ENCODE results near the gene ACTR2. TPM values are rescaled to one million over a fixed set of nuclear protein-coding genes. Genes with fewer than 3 reads are reported as not detected.
A peak's percentile ranks its signal among the peaks of the same experiment; 100 is the strongest.

The ACTR2 gene
- total and polyA plus RNA-seq, 9 of the 15 experiments (the other 6 are each of a cell fraction or from before 2014, with no cell fraction given) = 47.3 to 239 (median 108) TPM

- Histone ChIP-seq H3K4me1 (replicated peaks in 1 of 2; ENCODE audit: control insufficient read depth in 2 of 2, insufficient read depth in 2 of 2, low read length in 2 of 2) (peaks cover 9 to 12% of the 10 kb centered on the region in 2 experiments; a peak in 4 of 5 replicates), H2AFZ (ENCODE audit: low read depth, low read length) (no peak overlapping the region), H3K27ac (ENCODE audit: extremely low read depth, low read depth, low read length) (no peak overlapping the region), H3K79me2 (ENCODE audit: control insufficient read depth, insufficient read depth, low read length) (no peaks in the 10 kb centered on the region), H3K36me3 (ENCODE audit: control insufficient read depth, insufficient read depth, low read length) (no peaks in the 10 kb centered on the region), H3K4me2 (ENCODE audit: insufficient read depth, low read length) (no peak overlapping the region), H3K4me3 (no peak overlapping the region), H3K27me3 (ENCODE audit: control insufficient read depth in 2 of 2, insufficient read depth in 2 of 2, low read length in 2 of 2) (no peaks in the 10 kb centered on the region), H3K9me1 (ENCODE audit: control insufficient read depth, insufficient read depth, low read length) (no peaks in the 10 kb centered on the region), H3K9me3 (replicated peaks; ENCODE audit: control insufficient read depth, insufficient read depth, low read depth, low read length) (no peaks in the 10 kb centered on the region), H4K20me1 (replicated peaks; ENCODE audit: control insufficient read depth, insufficient read depth, low read length) (no peaks in the 10 kb centered on the region), H3K9ac (ENCODE audit: insufficient read depth in 1 of 2, low read depth in 2 of 2, low read length in 2 of 2) (no peak overlapping the region)
- no peak; the same call in 2 of the 3 replicates for ATAC-seq
- intact Hi-C loops (cut with micrococcal nuclease) (no loop called here), in situ Hi-C loops (cut with MboI) (no loop called here)
- ChIA-PET CTCF (ENCODE audit: low intra/inter-chr PET ratio) (no interaction called here), POLR2A (interaction anchor here (0.6 to 1.0 kb wide), 3 partner anchors 12 to 49 kb away, joined by 3 read pairs; no protein-coding TSS in a partner anchor)
- 0 out of 2 replicates have a peak, but pooled peaks have one; percentile 2 for TF ChIP-seq CREM (IDR thresholded peaks at IDR 0.05; ENCODE audit: low read depth)
- TF ChIP-seq ZNF175 (CRISPR knock-in tag; IDR thresholded peaks at IDR 0.05; ENCODE audit: low read depth) = no peak
- no peak for DNase-seq (ENCODE audit: extremely low read depth in 1 of 4, low spot score in 3 of 4)
- FAIRE-seq = no peak
- BruUV-seq (replicated peaks) = TSS peak; percentile 30
- WGBS (ENCODE audit: insufficient coverage, low coverage, missing lambda C conversion rate) = 69% methylated on average over 18 of the region's 20 CpGs
Measured at GRCh38 chr2:65300761-65301711, 73.4 kb downstream of the ACTR2 start.

- H3K79me2 ChIP-seq (ENCODE audit: control insufficient read depth, insufficient read depth, low read length) = no peaks in the 10 kb centered on the region
- no peaks in the 10 kb centered on the region for H4K20me1 ChIP-seq (replicated peaks; ENCODE audit: control insufficient read depth, insufficient read depth, low read length)
- intact Hi-C loops (cut with micrococcal nuclease) = no loop called here
- WGBS (ENCODE audit: insufficient coverage, low coverage, missing lambda C conversion rate) = 70% methylated on average over 2 of the region's 2 CpGs
- H3K27me3 ChIP-seq (ENCODE audit: control insufficient read depth in 2 of 2, insufficient read depth in 2 of 2, low read length in 2 of 2) = no peaks in the 10 kb centered on the region
- no TSS peak for BruUV-seq (replicated peaks)
- H3K27ac ChIP-seq (ENCODE audit: extremely low read depth, low read depth, low read length) = no peak overlapping the region
- FAIRE-seq (no peak), ATAC-seq (no peak), DNase-seq (ENCODE audit: extremely low read depth in 1 of 4, low spot score in 3 of 4) (no peak)
- no peak overlapping the region for H2AFZ ChIP-seq (ENCODE audit: low read depth, low read length)
- H3K4me3 ChIP-seq = no peak overlapping the region
- H3K9ac ChIP-seq (ENCODE audit: insufficient read depth in 1 of 2, low read depth in 2 of 2, low read length in 2 of 2) = no peak overlapping the region
- in situ Hi-C loops (cut with MboI) = no loop called here
- no peaks in the 10 kb centered on the region for H3K9me3 ChIP-seq (replicated peaks; ENCODE audit: control insufficient read depth, insufficient read depth, low read depth, low read length)
- TF ChIP-seq ZNF699 (CRISPR knock-in tag; IDR thresholded peaks at IDR 0.05; ENCODE audit: insufficient replicate concordance) (no peak), THRA (IDR thresholded peaks at IDR 0.05) (no peak), TSHZ1 (CRISPR knock-in tag; IDR thresholded peaks at IDR 0.05) (no peak), ZKSCAN8 (CRISPR knock-in tag; IDR thresholded peaks at IDR 0.05) (no peak), U2AF1 (optimal IDR thresholded peaks at IDR 0.05; ENCODE audit: low read depth, low read length) (no peak), TAF15 (IDR thresholded peaks at IDR 0.05; ENCODE audit: low read depth, low read length) (no peak), DACH1 (IDR thresholded peaks at IDR 0.05; ENCODE audit: partially characterized antibody) (no peak)
- POLR2A ChIA-PET = no interaction called here
- peaks cover 17% of the 10 kb centered on the region; the same call in 2 of the 3 replicates for H3K36me3 ChIP-seq (ENCODE audit: control insufficient read depth, insufficient read depth, low read length)
- no peak overlapping the region for H3K4me2 ChIP-seq (ENCODE audit: insufficient read depth, low read length)
- no peaks in the 10 kb centered on the region for H3K4me1 ChIP-seq (replicated peaks in 1 of 2; ENCODE audit: control insufficient read depth in 2 of 2, insufficient read depth in 2 of 2, low read length in 2 of 2)
- H3K9me1 ChIP-seq (ENCODE audit: control insufficient read depth, insufficient read depth, low read length) = no peaks in the 10 kb centered on the region
- CTCF ChIA-PET (ENCODE audit: low intra/inter-chr PET ratio) = no interaction called here
Measured at GRCh38 chr2:65305934-65306333, 78.3 kb downstream of the ACTR2 start.

All from K562 (cell line).